Neural cell (in vitro differentiated cells): ENCODE results near the gene PPM1H. TPM values are rescaled to one million over a fixed set of nuclear protein-coding genes. Genes with fewer than 3 reads are reported as not detected.

Source experiments
- H2AFZ ChIP-seq: fragments of 200-600, 300-800 bp; sonication (generic), shearing (Covaris generic); 2 replicates; pipeline ENCODE4 v1.6.0; 2014; ENCODE audit warnings: low read depth, mild to moderate bottlenecking, antibody characterized with exemption, low read length, moderate library complexity
- H3F3A ChIP-seq: fragments of 200-600 bp; shearing (Covaris generic); 2 replicates; pipeline ENCODE4 v1.6.1; 2016; ENCODE audit warnings: mild to moderate bottlenecking, moderate library complexity, mixed read lengths, antibody characterized with exemption, low read length; ENCODE audit not compliant: insufficient read depth, poor library complexity, severe bottlenecking
- H3K27ac ChIP-seq: fragments of 200-600, 300-800 bp; sonication (generic), shearing (Covaris generic); 2 replicates; pipeline ENCODE4 v1.5.1; 2014; ENCODE audit warnings: mild to moderate bottlenecking, low read length, moderate library complexity
- H3K27me3 ChIP-seq: fragments of 300-800, 200-600 bp; sonication (generic), shearing (Covaris generic); 2 replicates; pipeline ENCODE4 v1.6.0; 2014; ENCODE audit warnings: mild to moderate bottlenecking, low read depth, low read length, moderate library complexity; ENCODE audit not compliant: insufficient read depth
- H3K36me3 ChIP-seq: fragments of 300-800, 200-600 bp; sonication (generic), shearing (Covaris generic); 2 replicates; pipeline ENCODE4 v1.5.1; 2014; ENCODE audit warnings: mild to moderate bottlenecking, antibody characterized with exemption, low read length, moderate library complexity; ENCODE audit not compliant: insufficient read depth
- H3K4me2 ChIP-seq: fragments of 300-800, 200-600 bp; sonication (generic), shearing (Covaris generic); 2 replicates; pipeline ENCODE4 v1.6.0; 2014; ENCODE audit warnings: mild to moderate bottlenecking, low read length
- H3K4me3 ChIP-seq: fragments of 300-800, 200-600 bp; sonication (generic), shearing (Covaris generic); 2 replicates; pipeline ENCODE4 v1.5.1; 2014; ENCODE audit warnings: mild to moderate bottlenecking, low read length, moderate library complexity
- H3K79me2 ChIP-seq: fragments of 200-600 bp; shearing (Covaris generic); replicated peaks from 2 replicates; pipeline ENCODE4 v1.6.0; 2014; ENCODE audit warnings: mild to moderate bottlenecking, low read length, moderate library complexity; ENCODE audit not compliant: insufficient read depth
- H3K9ac ChIP-seq: fragments of 300-800, 200-600 bp; sonication (generic), shearing (Covaris generic); 2 replicates; pipeline ENCODE4 v1.6.1; 2016; ENCODE audit warnings: mild to moderate bottlenecking, low read length, mixed read lengths
- H3K9me2 ChIP-seq: fragments of 200-600 bp; shearing (Covaris generic); 2 replicates; pipeline ENCODE4 v1.6.1; 2016; ENCODE audit warnings: mild to moderate bottlenecking, low read length, mixed read lengths; ENCODE audit not compliant: insufficient read depth
- H3K9me3 ChIP-seq: fragments of 200-600, 300-800 bp; sonication (generic), shearing (Covaris generic); 2 replicates; pipeline ENCODE4 v1.6.1; 2016; ENCODE audit warnings: mild to moderate bottlenecking, mixed run types, low read length, moderate library complexity, mixed read lengths
- H4K20me1 ChIP-seq: fragments of 200-600 bp; shearing (Covaris generic); 2 replicates; pipeline ENCODE4 v1.6.1; 2016; ENCODE audit warnings: mild to moderate bottlenecking, mixed run types; ENCODE audit not compliant: insufficient read depth
- CTCF ChIP-seq: fragments of 450-650 bp; IDR thresholded peaks from 2 replicates; pipeline ENCODE4 v1.5.1; 2014; ENCODE audit warnings: antibody characterized with exemption, mild to moderate bottlenecking, moderate library complexity; ENCODE audit not compliant: poor library complexity, severe bottlenecking
- EP300 ChIP-seq: fragments of 450-650 bp; conservative IDR thresholded peaks from 2 replicates; pipeline ENCODE4 v1.6.1; 2014; ENCODE audit warnings: antibody characterized with exemption, mild to moderate bottlenecking, moderate library complexity; ENCODE audit not compliant: poor library complexity, severe bottlenecking
- EZH2 ChIP-seq: fragments of 200-600, 300-800 bp; shearing (Covaris generic), sonication (generic); IDR thresholded peaks from 2 replicates; pipeline ENCODE4 v1.6.1; 2014; ENCODE audit warnings: antibody characterized with exemption, low read length, borderline replicate concordance, mild to moderate bottlenecking; ENCODE audit not compliant: insufficient read depth, poor library complexity, severe bottlenecking
- MXI1 ChIP-seq: fragments of 450-650 bp; conservative IDR thresholded peaks from 2 replicates; pipeline ENCODE4 v1.6.1; 2014; ENCODE audit warnings: antibody characterized with exemption, mild to moderate bottlenecking; ENCODE audit not compliant: poor library complexity, severe bottlenecking
- POLR2AphosphoS5 ChIP-seq: IDR thresholded peaks from 2 replicates; pipeline ENCODE4 v1.6.1; 2012
- RAD21 ChIP-seq: fragments of 450-650 bp; conservative IDR thresholded peaks from 2 replicates; pipeline ENCODE4 v1.6.1; 2014; ENCODE audit warnings: antibody characterized with exemption, mild to moderate bottlenecking, moderate library complexity
- REST ChIP-seq: IDR thresholded peaks from 2 replicates; pipeline ENCODE4 v1.6.1; 2012; ENCODE audit warnings: borderline replicate concordance
- SMC3 ChIP-seq: fragments of 450-650 bp; conservative IDR thresholded peaks from 2 replicates; pipeline ENCODE4 v1.6.1; 2014; ENCODE audit warnings: antibody characterized with exemption, mild to moderate bottlenecking, moderate library complexity; ENCODE audit not compliant: poor library complexity
- TAF1 ChIP-seq: IDR thresholded peaks from 2 replicates; pipeline ENCODE4 v1.6.1; 2012; ENCODE audit warnings: low read depth
- polyA plus RNA-seq: library from polyadenylated mRNA; depleted of rRNA; stranded (reverse); fragments of >200 nt; gene quantifications from 2 replicates; pipeline ENCODE4 v1.2.3, GENCODE V29; 2014

Gene PPM1H
- polyA plus RNA-seq, 1 donor from 2014 or later, result 3.9 TPM

DNA sequence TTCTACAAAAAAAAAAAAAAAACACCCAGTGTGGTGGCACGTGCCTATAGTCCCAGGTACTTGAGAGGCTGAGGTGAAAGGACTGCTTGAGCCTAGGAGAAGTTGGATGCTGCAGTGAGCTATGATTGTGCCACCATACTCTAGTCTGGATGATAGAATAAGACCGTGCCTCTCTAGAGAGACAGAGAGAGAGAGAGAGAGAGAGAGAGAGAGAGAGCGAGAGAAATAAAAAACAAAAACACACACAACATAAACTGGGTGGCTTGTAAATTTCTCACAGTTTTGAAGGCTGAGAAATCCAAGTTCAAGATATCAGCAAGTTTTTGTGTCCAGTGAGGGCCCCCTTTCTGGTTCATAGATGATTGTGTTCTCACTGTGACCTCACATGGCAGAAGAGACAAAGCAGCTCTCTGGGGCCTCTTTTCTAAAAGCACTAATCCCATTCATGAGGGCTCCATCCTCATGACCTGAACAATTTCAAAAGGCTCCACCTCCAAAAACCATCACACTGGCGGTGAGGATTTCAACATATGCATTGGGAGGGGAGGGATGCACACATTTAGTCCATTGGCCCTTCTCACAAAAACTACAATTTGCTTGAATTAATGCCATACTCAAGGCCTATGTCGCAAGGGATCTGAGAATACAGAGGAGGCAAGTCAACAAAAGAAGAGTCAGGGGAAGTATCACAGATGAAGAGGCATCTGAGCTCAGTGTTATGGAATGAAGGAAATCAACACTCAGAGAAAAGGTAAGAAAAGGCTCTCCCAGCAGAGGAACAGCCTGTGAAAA, 94.9 kb downstream of the PPM1H start:
- no peaks in the 10 kb centered on the region for H3K27me3 ChIP-seq
- TF ChIP-seq CTCF, result no peak
- no peak for TF ChIP-seq MXI1
- TF ChIP-seq EZH2, result no peak
- no peak for TF ChIP-seq POLR2AphosphoS5
- TF ChIP-seq REST, result no peak
- no peak for TF ChIP-seq RAD21
- no peak for TF ChIP-seq EP300
- no peak for TF ChIP-seq SMC3
- TF ChIP-seq TAF1, result no peak
- no peaks in the 10 kb centered on the region for H4K20me1 ChIP-seq
- no peaks in the 10 kb centered on the region for H3K9me3 ChIP-seq
- no peak overlapping the region for H2AFZ ChIP-seq
- H3K4me2 ChIP-seq, result no peak overlapping the region
- H3K27ac ChIP-seq, result no peak overlapping the region
- H3K4me3 ChIP-seq, result no peak overlapping the region
- H3F3A ChIP-seq, result no peaks in the 10 kb centered on the region
- no peak overlapping the region for H3K9ac ChIP-seq
- no peaks in the 10 kb centered on the region for H3K79me2 ChIP-seq
- H3K9me2 ChIP-seq, result no peaks in the 10 kb centered on the region
- H3K36me3 ChIP-seq, result no peaks in the 10 kb centered on the region

DNA sequence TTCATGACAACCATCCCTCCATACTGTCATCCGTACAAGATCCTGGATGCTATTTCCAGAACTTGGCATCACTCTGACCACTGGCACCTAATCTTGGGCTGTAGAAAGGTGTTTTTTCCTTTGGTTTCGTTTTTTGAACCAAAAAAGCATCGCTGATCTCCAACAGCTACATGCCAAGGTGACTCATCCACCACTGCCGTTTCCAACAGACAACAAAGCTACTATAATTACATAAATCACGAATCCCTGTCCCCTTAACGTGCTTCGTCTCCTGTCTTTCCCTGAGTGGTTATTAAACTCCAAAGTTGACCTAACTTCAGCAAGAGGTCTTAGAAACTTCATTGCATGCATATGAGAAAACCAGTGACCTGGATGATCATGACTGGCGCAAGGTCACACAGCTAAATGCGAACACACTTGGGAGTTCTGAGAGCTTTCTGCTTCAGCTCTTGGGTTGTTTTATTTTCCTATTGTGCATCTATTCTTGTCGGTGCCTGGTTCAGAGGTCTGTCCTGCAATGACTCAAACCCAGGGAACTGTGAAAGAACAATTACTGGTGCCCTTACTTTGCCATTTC, 99.9 kb downstream of the PPM1H start:
- H3K9ac ChIP-seq, result no peak overlapping the region
- no peaks in the 10 kb centered on the region for H3K27me3 ChIP-seq
- H3K79me2 ChIP-seq, result no peaks in the 10 kb centered on the region
- no peak overlapping the region for H3K4me2 ChIP-seq
- no peak overlapping the region for H3K27ac ChIP-seq
- no peaks in the 10 kb centered on the region for H3K9me3 ChIP-seq
- H3K9me2 ChIP-seq, result no peaks in the 10 kb centered on the region
- H3K36me3 ChIP-seq, result no peaks in the 10 kb centered on the region
- H4K20me1 ChIP-seq, result no peaks in the 10 kb centered on the region
- no peaks in the 10 kb centered on the region for H3F3A ChIP-seq
- no peak overlapping the region for H2AFZ ChIP-seq
- no peak for TF ChIP-seq TAF1
- no peak for TF ChIP-seq RAD21
- TF ChIP-seq REST, result no peak
- TF ChIP-seq SMC3, result no peak
- TF ChIP-seq EZH2, result no peak
- TF ChIP-seq POLR2AphosphoS5, result no peak
- TF ChIP-seq EP300, result no peak
- no peak for TF ChIP-seq MXI1
- TF ChIP-seq CTCF, result no peak
- no peak overlapping the region for H3K4me3 ChIP-seq
